Activated CD4-positive, CD25-positive, alpha-beta regulatory T cell (primary cell): ENCODE data around the gene TMEM91.
"Not testable (repeated sequence)": the region's sequence is repeated elsewhere in the genome, so short reads cannot be mapped to it uniquely, and the experiment has no call there.

Experiments used
- DNase-seq, 4 experiments: peaks; one replicate each; lab custom pipeline; 2025; lab: John Stamatoyannopoulos, UW

The TMEM91 gene

GRCh38 chr19:41353466-41354342 lies 22.6 kb upstream of the TMEM91 start, which contains the start of gene TGFB1:
TGFB1 (minus strand) TSS chr19:41353922; CDS start chr19:41353044, 878 bp downstream.
- DNase-seq: peak; percentile 69 to 93 (median 89)

GRCh38 chr19:41354343-41354953 lies 21.9 kb upstream of the TMEM91 start:
- no peak for DNase-seq

- no peak for DNase-seq
These were observed 21.3 kb upstream of the TMEM91 start for GRCh38 chr19:41355035-41355434.

- DNase-seq: no peak
These were observed 20.5 kb upstream of the TMEM91 start for GRCh38 chr19:41355802-41356201.

GRCh38 chr19:41356984-41357739 lies 19.2 kb upstream of the TMEM91 start:
- DNase-seq: no peak

DNA sequence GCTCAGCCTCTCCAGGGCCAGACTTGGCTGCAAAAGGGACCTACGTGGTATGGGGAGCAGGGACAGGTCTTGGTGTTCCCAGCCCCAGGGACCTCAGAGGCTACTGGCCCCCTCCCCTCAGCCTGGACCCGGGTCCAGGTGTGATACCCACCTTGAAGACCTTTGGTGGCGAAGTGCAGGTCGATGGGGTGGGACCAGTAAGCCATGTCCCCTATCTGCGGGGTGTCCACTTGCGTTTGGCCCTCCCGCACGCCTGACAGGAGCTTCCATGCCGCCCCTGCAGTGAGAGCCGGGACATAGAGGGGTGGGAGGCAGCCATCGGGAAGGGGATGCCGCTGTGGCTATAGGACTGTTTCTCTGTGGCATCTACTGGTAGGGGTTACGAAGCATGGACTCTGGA lies 18.6 kb upstream of the TMEM91 start:
- no peak for DNase-seq

GRCh38 chr19:41359741-41360140 lies 16.6 kb upstream of the TMEM91 start:
- no peak for DNase-seq

DNA sequence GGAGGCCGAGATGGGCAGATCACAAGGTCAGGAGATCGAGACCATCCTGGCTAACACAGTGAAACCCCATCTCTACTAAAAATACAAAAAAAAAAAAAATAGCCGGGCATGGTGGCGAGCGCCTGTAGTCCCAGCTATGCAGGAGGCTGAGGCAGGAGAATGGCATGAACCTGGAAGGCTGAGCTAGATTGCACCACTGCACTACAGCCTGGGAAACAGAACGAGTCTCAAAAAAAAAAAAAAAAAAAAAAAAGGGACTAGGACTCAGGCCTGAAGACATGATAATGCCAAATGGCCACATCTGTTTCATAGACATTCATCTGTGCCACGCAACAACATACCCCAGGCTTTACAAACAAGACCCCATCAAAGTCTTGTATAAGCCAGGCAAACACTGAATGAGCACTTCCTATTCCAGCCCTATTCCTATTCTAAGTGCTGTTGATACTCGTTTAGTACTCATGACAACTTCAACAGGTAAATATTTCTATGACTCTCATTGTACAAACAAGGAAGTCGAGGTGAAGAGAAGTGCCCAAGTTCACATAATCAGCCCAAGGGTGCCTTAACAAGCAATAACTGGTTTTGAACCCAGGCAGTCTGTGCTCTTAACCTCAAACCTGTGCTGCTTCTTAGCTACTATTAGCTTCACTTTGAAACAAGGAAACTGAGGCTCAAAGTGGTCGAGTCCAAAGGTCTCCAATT lies 14.0 kb upstream of the TMEM91 start:
- DNase-seq: no peak

DNA sequence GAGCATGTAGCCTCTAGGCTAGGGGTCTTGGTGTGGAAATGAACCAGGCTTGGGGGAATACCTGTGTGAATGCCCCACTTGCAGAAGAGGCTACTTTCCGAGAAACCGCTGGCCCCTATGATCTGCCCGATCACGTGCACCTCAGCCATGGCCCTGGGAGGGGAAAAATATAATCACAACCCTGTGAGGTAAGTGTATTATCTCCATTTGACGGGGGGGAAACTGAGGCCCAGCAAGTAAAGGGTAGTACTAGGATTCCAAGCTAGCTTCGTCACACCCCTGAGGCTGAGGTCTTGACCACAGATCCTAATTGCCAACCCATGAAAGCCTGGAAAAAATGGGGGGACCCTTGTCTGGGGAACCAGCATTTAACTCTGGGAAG lies 13.0 kb upstream of the TMEM91 start:
- no peak for DNase-seq

DNA sequence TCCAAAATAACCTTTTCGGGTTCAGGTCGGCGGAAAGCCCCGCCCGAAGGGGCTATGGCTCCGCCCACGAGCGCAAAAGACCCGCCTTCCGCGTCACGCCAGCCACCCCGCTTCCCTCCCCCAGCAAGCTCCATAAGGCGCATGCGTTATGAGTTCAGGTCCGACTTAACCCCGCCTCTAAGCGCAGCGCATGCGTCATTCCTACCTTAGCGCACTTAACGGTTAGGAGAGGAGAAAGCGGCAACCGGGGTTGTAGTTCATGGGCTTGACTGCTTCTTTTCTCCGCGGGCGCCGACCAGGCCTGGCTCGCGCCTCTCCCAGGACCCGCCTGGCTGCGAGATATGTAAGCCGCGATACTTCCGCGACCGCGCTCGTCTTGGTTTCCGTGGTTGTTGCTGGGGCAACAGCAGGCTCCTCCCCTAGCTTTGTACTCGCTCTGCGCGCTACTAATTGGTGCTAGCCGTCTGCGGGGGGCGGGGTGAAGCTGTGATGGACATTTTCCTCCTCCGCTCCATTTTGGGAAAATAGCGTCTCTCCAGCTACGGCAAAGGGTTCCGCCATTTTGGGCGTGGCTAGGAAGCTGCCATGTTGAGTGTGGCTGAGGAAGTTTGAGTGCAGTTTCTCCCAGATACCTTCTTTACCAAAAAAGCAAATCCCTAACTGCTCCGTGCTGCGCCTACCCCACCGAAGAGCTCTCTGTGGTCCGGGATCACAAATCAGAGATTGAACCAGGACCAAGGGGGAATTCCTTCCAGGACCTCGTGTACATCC lies 12.4 kb upstream of the TMEM91 start, which contains the start of gene B9D2:
TSS of gene B9D2 (minus strand) at position 397 of the 771 bp plus-strand sequence. CDS start 630 bp downstream, outside the sequence.
- DNase-seq: peak; percentile 91 to 95 (median 92)

- DNase-seq: no peak
These were observed 11.6 kb upstream of the TMEM91 start for GRCh38 chr19:41364524-41365391.

GRCh38 chr19:41366089-41366488 lies 10.2 kb upstream of the TMEM91 start:
- DNase-seq: no peak

DNA sequence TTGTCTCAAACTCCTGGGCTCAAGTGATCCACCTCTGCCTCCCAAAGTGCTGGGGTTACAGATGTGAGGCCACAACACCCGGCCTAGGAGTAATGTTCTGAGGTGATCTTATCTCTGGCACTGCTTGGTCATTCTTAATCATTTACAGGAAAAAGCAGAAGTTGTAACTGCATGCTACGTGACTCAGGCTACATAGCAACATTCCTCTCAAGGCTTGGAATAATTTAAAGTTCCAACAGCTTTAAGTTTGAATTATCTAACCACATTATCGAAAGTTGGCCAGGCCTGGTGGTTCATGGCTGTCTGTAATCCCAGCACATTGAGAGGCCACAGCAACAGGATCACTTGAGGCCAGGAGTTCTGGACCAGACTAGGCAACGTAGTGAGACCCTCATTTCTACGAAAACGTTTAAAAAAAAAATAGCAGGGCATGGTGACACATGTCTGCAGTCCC lies 8.5 kb upstream of the TMEM91 start:
- no peak for DNase-seq

DNA sequence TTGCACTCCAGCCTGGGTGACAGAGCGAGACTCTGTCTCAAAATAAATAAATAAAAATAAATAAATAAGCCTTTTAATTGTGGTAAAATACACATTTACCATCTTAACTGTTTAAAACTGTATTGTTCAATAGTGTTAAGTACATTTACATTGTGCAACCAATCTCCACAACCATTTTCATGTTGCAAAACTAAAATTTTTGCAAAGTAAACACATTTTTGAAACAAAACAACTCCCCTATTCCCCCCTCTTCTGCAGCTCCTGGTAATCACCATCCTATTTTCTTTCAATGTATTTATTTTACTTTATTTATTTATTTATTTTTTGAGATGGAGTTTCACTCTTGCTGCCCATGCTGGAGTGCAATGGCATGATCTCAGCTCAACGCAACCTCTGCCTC lies 6.6 kb upstream of the TMEM91 start:
- DNase-seq: no peak

GRCh38 chr19:41371119-41371518 lies 5.2 kb upstream of the TMEM91 start:
- not testable (repeated sequence) for DNase-seq

DNA sequence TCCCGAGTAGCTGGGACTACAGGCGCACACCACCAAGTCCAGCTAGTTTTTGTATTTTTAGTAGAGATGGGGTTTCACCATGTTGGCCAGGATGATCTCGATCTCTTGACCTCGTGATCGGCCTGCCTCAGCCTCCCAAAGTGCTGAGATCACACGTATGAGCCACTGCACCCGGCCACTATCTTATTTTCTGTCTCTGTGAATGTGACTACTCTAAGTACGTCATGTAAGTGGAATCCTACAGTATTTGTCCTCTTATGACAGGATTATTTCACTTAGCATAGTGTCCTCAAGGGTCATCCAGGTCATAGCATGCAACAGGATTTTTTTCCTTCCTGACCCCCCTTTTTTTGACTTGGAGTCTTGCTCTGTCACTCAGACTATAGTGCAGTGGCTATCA lies 4.8 kb upstream of the TMEM91 start:
- DNase-seq: no peak

DNA sequence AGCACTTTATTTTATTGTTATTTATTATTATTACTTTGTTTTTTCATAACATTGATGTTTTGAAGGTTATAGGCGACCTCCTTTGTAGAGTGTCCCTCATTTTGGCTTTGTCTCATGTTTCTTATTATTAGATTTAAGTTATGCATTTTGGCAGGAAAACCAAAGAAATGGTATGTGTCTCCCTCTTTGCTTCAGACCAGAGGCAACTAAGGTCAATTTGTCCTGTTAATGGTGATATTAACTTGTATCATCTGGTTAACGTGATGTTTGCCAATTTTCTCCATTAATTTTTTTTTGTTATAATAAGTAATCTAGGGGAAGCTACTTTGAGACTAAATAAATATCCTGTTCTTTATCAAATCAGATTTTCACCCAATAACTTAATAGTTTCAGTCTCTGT lies 3.8 kb upstream of the TMEM91 start:
- no peak for DNase-seq

DNA sequence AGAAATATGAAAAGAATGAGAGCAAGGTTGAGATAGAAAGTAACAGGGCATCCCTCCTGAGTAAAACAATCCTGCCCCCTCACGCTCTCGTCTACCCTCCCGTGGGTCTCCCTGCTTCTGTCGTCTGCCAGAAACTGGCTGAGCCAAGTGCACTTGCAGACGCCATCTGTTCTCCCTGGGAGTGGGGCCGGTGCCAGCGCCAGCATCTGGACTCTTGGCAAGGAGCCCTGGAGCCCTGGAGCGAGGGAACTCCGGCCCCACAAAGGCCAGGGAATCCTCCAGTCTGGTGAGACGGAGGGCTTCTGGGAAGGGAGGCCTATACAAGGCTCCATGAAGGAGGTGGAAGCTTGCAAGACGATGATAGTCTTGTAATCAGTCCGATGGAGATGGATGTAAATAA lies 2.3 kb upstream of the TMEM91 start:
- no peak for DNase-seq

GRCh38 chr19:41376998-41377365 lies 649 bp downstream of the TMEM91 start:
- DNase-seq: no peak
